ENCODE results near the gene RHOF. TPM values are rescaled to one million over a fixed set of nuclear protein-coding genes. Genes with fewer than 3 reads are reported as not detected.

Gene RHOF
- total and polyA plus RNA-seq, 2 experiments from 2014 or later, result 2.4 to 6.7 TPM

GRCh38 chr12:121822393-121823100 lies 29.1 kb upstream of the RHOF start:
- Histone ChIP-seq H3K4me3 (no peak overlapping the region), H3K9me3 (ENCODE audit: low read depth) (no peaks in the 10 kb centered on the region), H4K20me1 (ENCODE audit: insufficient read depth) (no peaks in the 10 kb centered on the region), H3K27me3 (replicated peaks; ENCODE audit: insufficient read depth) (no peaks in the 10 kb centered on the region), H3F3A (ENCODE audit: insufficient read depth) (no peaks in the 10 kb centered on the region; the same call in 1 of the 2 replicates), H3K79me2 (ENCODE audit: insufficient read depth) (peaks cover 33% of the 10 kb centered on the region), H3K9ac (no peak overlapping the region), H3K36me3 (ENCODE audit: low read depth) (peaks cover 44% of the 10 kb centered on the region), H2AFZ (no peak overlapping the region), H3K4me2 (ENCODE audit: unreplicated experiment) (no peak overlapping the region), H3K27ac (no peak overlapping the region), H3K9me2 (ENCODE audit: insufficient read depth) (no peaks in the 10 kb centered on the region), H3K4me1 (ENCODE audit: insufficient read depth) (no peaks in the 10 kb centered on the region)
- WGBS, 2 experiments (ENCODE audit: low coverage in 1 of 2, low lambda C conversion rate in 2 of 2, missing lambda C conversion rate in 2 of 2), result 95 to 97% methylated on average over 20 to 39 of the region's 39 CpGs
- in situ Hi-C loops (cut with MboI), result no loop called here
- DNase-seq, result no peak
- TF ChIP-seq EZH2 (IDR thresholded peaks at IDR 0.05; ENCODE audit: insufficient read depth, poor library complexity, severe bottlenecking), result no peak
- TF ChIP-seq EZH2phosphoT487 (IDR thresholded peaks at IDR 0.05; ENCODE audit: insufficient read depth, low read depth), result no peak

GRCh38 chr12:121820056-121820455 lies 26.6 kb upstream of the RHOF start:
- DNase-seq, result no peak

GRCh38 chr12:121819212-121819949 lies 25.9 kb upstream of the RHOF start:
- H3K9me2 ChIP-seq (ENCODE audit: insufficient read depth), result no peaks in the 10 kb centered on the region
- H3K4me3 ChIP-seq, result no peak overlapping the region
- 86 to 89% methylated on average over 17 to 22 of the region's 22 CpGs for WGBS, 2 experiments (ENCODE audit: low coverage in 1 of 2, low lambda C conversion rate in 2 of 2, missing lambda C conversion rate in 2 of 2)
- H3K79me2 ChIP-seq (ENCODE audit: insufficient read depth), result peaks cover 65% of the 10 kb centered on the region
- H3K9me3 ChIP-seq (ENCODE audit: low read depth), result no peaks in the 10 kb centered on the region
- H3K27me3 ChIP-seq (replicated peaks; ENCODE audit: insufficient read depth), result no peaks in the 10 kb centered on the region
- H3K36me3 ChIP-seq (ENCODE audit: low read depth), result peaks cover 62% of the 10 kb centered on the region
- H3K4me2 ChIP-seq (ENCODE audit: unreplicated experiment), result no peak overlapping the region
- H3K9ac ChIP-seq, result no peak overlapping the region
- no peak overlapping the region for H2AFZ ChIP-seq
- H3K4me1 ChIP-seq (ENCODE audit: insufficient read depth), result no peaks in the 10 kb centered on the region
- no peak overlapping the region for H3K27ac ChIP-seq
- no peak for DNase-seq
- H4K20me1 ChIP-seq (ENCODE audit: insufficient read depth), result no peaks in the 10 kb centered on the region
- no peak for TF ChIP-seq EZH2phosphoT487 (IDR thresholded peaks at IDR 0.05; ENCODE audit: insufficient read depth, low read depth)
- TF ChIP-seq EZH2 (IDR thresholded peaks at IDR 0.05; ENCODE audit: insufficient read depth, poor library complexity, severe bottlenecking), result no peak
- no peaks in the 10 kb centered on the region; the same call in 1 of the 2 replicates for H3F3A ChIP-seq (ENCODE audit: insufficient read depth)
- in situ Hi-C loops (cut with MboI), result no loop called here

More at GRCh38 chr12:121820056-121820455, 26.6 kb upstream of the RHOF start:
- Histone ChIP-seq H4K20me1 (ENCODE audit: insufficient read depth) (no peaks in the 10 kb centered on the region), H3K36me3 (ENCODE audit: low read depth) (peaks cover 65% of the 10 kb centered on the region), H2AFZ (no peak overlapping the region), H3K4me3 (no peak overlapping the region), H3K4me2 (ENCODE audit: unreplicated experiment) (no peak overlapping the region), H3K9ac (no peak overlapping the region), H3K4me1 (ENCODE audit: insufficient read depth) (no peaks in the 10 kb centered on the region), H3F3A (ENCODE audit: insufficient read depth) (no peaks in the 10 kb centered on the region; the same call in 1 of the 2 replicates), H3K27me3 (replicated peaks; ENCODE audit: insufficient read depth) (no peaks in the 10 kb centered on the region), H3K9me3 (ENCODE audit: low read depth) (no peaks in the 10 kb centered on the region), H3K27ac (no peak overlapping the region), H3K79me2 (ENCODE audit: insufficient read depth) (peaks cover 58% of the 10 kb centered on the region), H3K9me2 (ENCODE audit: insufficient read depth) (no peaks in the 10 kb centered on the region)
- in situ Hi-C loops (cut with MboI), result no loop called here
- TF ChIP-seq EZH2phosphoT487 (IDR thresholded peaks at IDR 0.05; ENCODE audit: insufficient read depth, low read depth) (no peak), EZH2 (IDR thresholded peaks at IDR 0.05; ENCODE audit: insufficient read depth, poor library complexity, severe bottlenecking) (no peak)
- 94 to 96% methylated on average over 7 of the region's 7 CpGs for WGBS, 2 experiments (ENCODE audit: low coverage in 1 of 2, low lambda C conversion rate in 2 of 2, missing lambda C conversion rate in 2 of 2)

GRCh38 chr12:121817648-121818043 lies 24.2 kb upstream of the RHOF start:
- Histone ChIP-seq H2AFZ (no peak overlapping the region), H3K79me2 (ENCODE audit: insufficient read depth) (peaks cover 79% of the 10 kb centered on the region), H3K9me3 (ENCODE audit: low read depth) (no peaks in the 10 kb centered on the region), H3F3A (ENCODE audit: insufficient read depth) (no peaks in the 10 kb centered on the region; the same call in 1 of the 2 replicates), H3K27ac (no peak overlapping the region), H3K9me2 (ENCODE audit: insufficient read depth) (no peaks in the 10 kb centered on the region), H3K27me3 (replicated peaks; ENCODE audit: insufficient read depth) (no peaks in the 10 kb centered on the region), H3K9ac (no peak overlapping the region), H3K4me2 (ENCODE audit: unreplicated experiment) (no peak overlapping the region), H4K20me1 (ENCODE audit: insufficient read depth) (no peaks in the 10 kb centered on the region), H3K4me1 (ENCODE audit: insufficient read depth) (peaks cover 7% of the 10 kb centered on the region; the same call in 1 of the 2 replicates), H3K4me3 (no peak overlapping the region), H3K36me3 (ENCODE audit: low read depth) (peaks cover 50% of the 10 kb centered on the region)
- TF ChIP-seq EZH2phosphoT487 (IDR thresholded peaks at IDR 0.05; ENCODE audit: insufficient read depth, low read depth) (no peak), EZH2 (IDR thresholded peaks at IDR 0.05; ENCODE audit: insufficient read depth, poor library complexity, severe bottlenecking) (no peak)
- DNase-seq, result no peak
- in situ Hi-C loops (cut with MboI), result no loop called here
- WGBS, 2 experiments (ENCODE audit: low coverage in 1 of 2, low lambda C conversion rate in 2 of 2, missing lambda C conversion rate in 2 of 2), result 91 to 94% methylated on average over 16 to 18 of the region's 18 CpGs
